ENCODE results near the gene LTBP3. TPM values are rescaled to one million over a fixed set of nuclear protein-coding genes. Genes with fewer than 3 reads are reported as not detected.

Gene LTBP3
- total and polyA plus RNA-seq, 12 donors: 40.2 to 362 (median 221) TPM

GRCh38 chr11:65585396-65586246, 27.5 kb upstream of the LTBP3 start:
- Histone ChIP-seq H3K27ac (peak overlapping the region in 1 of 5 donors; percentile 24), H3K4me1 (replicated peaks in 1 of 2) (peaks cover 0 to 35% of the 10 kb centered on the region in 2 donors), H3K36me3 (replicated peaks in 1 of 2) (peaks cover 0 to 21% of the 10 kb centered on the region in 2 donors), H3K27me3 (no peaks in the 10 kb centered on the region), H3K4me3 (no peak overlapping the region), H3K9me3 (replicated peaks in 1 of 3) (no peaks in the 10 kb centered on the region)
- intact Hi-C loops (cut with DNase I): no loop called here
- WGBS, 4 donors: 50 to 71% (median 61%) methylated on average over 8 to 51 of the region's 51 CpGs
- DNase-seq: no peak
- no peak for TF ChIP-seq POLR2A (IDR thresholded peaks at IDR 0.05)
- TF ChIP-seq, protein P1, sequence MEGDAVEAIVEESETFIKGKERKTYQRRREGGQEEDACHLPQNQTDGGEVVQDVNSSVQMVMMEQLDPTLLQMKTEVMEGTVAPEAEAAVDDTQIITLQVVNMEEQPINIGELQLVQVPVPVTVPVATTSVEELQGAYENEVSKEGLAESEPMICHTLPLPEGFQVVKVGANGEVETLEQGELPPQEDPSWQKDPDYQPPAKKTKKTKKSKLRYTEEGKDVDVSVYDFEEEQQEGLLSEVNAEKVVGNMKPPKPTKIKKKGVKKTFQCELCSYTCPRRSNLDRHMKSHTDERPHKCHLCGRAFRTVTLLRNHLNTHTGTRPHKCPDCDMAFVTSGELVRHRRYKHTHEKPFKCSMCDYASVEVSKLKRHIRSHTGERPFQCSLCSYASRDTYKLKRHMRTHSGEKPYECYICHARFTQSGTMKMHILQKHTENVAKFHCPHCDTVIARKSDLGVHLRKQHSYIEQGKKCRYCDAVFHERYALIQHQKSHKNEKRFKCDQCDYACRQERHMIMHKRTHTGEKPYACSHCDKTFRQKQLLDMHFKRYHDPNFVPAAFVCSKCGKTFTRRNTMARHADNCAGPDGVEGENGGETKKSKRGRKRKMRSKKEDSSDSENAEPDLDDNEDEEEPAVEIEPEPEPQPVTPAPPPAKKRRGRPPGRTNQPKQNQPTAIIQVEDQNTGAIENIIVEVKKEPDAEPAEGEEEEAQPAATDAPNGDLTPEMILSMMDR (IDR thresholded peaks at IDR 0.05): no peak

GRCh38 chr11:65584723-65585171, 26.6 kb upstream of the LTBP3 start:
- H3K9me3 ChIP-seq (replicated peaks in 1 of 3): no peaks in the 10 kb centered on the region
- no peak overlapping the region for H3K27ac ChIP-seq
- DNase-seq: peak in 1 of 7 donors; percentile 76
- H3K27me3 ChIP-seq: no peaks in the 10 kb centered on the region
- intact Hi-C loops (cut with DNase I): no loop called here
- peaks cover 0 to 35% of the 10 kb centered on the region in 2 donors for H3K4me1 ChIP-seq (replicated peaks in 1 of 2)
- TF ChIP-seq, protein P1 (IDR thresholded peaks at IDR 0.05): no peak
- TF ChIP-seq POLR2A (IDR thresholded peaks at IDR 0.05): no peak
- H3K4me3 ChIP-seq: no peak overlapping the region
- peaks cover 0 to 23% of the 10 kb centered on the region in 2 donors for H3K36me3 ChIP-seq (replicated peaks in 1 of 2)
- 41 to 55% (median 44%) methylated on average over 16 to 46 of the region's 46 CpGs for WGBS, 4 donors

DNA sequence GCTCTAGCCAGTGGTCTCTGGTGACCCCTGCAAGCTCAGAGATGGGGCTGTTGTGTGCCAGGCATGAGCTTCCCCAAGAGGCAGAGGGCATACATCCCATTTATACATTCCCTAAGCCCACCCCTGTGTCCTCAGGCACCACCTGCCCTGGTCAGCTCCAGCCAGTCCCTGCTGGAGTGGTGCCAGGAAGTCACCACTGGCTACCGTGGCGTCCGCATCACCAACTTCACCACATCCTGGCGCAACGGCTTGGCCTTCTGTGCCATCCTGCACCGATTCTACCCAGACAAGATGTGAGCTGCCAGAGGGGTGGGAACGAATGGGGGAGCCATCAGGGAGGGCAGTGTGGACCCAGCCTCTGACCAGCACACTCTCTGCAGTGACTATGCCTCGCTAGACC, 25.9 kb upstream of the LTBP3 start:
- H3K36me3 ChIP-seq (replicated peaks in 1 of 2): peaks cover 0 to 27% of the 10 kb centered on the region in 2 donors

GRCh38 chr11:65583589-65583988, 25.4 kb upstream of the LTBP3 start:
- intact Hi-C loops (cut with DNase I): no loop called here
- Histone ChIP-seq H3K9me3 (replicated peaks in 1 of 3) (no peaks in the 10 kb centered on the region), H3K36me3 (replicated peaks in 1 of 2) (peaks cover 0 to 27% of the 10 kb centered on the region in 2 donors), H3K27ac (no peak overlapping the region), H3K4me3 (no peak overlapping the region), H3K4me1 (replicated peaks in 1 of 2) (peaks cover 0 to 34% of the 10 kb centered on the region in 2 donors), H3K27me3 (no peaks in the 10 kb centered on the region)
- TF ChIP-seq POLR2A (IDR thresholded peaks at IDR 0.05): no peak
- TF ChIP-seq, protein P1 (IDR thresholded peaks at IDR 0.05): no peak
- DNase-seq: no peak
- 86 to 94% (median 90%) methylated on average over 8 to 10 of the region's 10 CpGs for WGBS, 4 donors

More for the DNA sequence above, 25.9 kb upstream of the LTBP3 start:
- intact Hi-C loops (cut with DNase I): no loop called here
- H3K27me3 ChIP-seq: no peaks in the 10 kb centered on the region
- no peak overlapping the region for H3K27ac ChIP-seq
- TF ChIP-seq POLR2A (IDR thresholded peaks at IDR 0.05): no peak
- TF ChIP-seq, protein P1 (IDR thresholded peaks at IDR 0.05): no peak
- whole genome bisulfite sequencing, 4 donors: 82 to 88% (median 84%) methylated on average over 5 to 8 of the region's 8 CpGs
- H3K4me3 ChIP-seq: no peak overlapping the region
- DNase-seq: peak in 1 of 7 donors; percentile 71
- H3K4me1 ChIP-seq (replicated peaks in 1 of 2): peaks cover 0 to 35% of the 10 kb centered on the region in 2 donors
- H3K9me3 ChIP-seq (replicated peaks in 1 of 3): no peaks in the 10 kb centered on the region

Measured in adrenal gland (tissue), 12 donors.